HuH-7 (cell line): ENCODE data around the gene RFX6.

Source experiments
- DNase-seq: peaks from one replicate; pipeline ENCODE4 v3.0.0; 2011; ENCODE audit warnings: low spot score

Gene RFX6

DNA sequence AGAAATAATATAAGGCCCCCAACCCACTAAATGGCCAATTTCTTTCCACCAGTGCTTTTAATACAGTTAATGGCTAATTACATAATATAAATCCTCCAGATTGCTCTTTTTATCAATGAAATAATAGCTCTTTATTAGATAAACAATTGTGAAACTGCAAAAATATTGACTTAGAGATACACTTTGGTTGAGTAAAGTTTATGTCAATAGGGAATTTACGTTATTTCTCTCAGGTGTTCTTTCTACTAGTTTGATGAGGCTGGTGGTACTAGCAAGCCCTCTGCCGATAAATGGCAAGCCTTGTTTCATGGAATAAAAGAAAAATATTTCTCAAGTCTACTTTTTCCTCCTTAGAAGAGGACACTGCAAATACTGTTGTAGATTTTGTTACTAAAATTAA is 18.9 kb downstream of the RFX6 start:
- DNase-seq, result no peak

DNA sequence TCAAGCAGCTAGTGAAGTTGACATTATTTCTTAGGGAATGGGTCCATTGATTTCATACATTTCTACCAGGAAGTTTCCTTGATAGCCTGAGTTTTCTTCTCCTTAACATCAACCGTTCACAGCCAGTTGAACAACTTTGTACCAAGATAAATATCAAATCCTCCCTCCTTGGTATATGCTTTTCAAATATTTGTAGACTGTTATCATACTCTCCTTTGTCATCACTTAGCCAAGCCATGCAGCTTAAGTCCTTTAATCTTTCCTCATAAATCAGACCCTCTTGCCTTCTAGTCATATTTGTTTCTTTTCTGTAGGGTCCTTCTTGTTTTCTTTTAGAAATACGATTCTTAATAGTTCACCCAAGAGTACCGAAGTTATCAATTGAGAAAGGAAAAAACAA is 25.6 kb downstream of the RFX6 start:
- no peak for DNase-seq

- DNase-seq, result no peak
Measured at GRCh38 chr6:116922853-116923548, 46.0 kb downstream of the RFX6 start.

- DNase-seq, result peak; percentile 22
Measured at GRCh38 chr6:116924245-116924644, 47.2 kb downstream of the RFX6 start.

- DNase-seq, result peak; percentile 17
Measured at GRCh38 chr6:116925088-116925794, 48.2 kb downstream of the RFX6 start.

- no peak for DNase-seq
Measured at GRCh38 chr6:116928677-116929076, 51.6 kb downstream of the RFX6 start.

DNA sequence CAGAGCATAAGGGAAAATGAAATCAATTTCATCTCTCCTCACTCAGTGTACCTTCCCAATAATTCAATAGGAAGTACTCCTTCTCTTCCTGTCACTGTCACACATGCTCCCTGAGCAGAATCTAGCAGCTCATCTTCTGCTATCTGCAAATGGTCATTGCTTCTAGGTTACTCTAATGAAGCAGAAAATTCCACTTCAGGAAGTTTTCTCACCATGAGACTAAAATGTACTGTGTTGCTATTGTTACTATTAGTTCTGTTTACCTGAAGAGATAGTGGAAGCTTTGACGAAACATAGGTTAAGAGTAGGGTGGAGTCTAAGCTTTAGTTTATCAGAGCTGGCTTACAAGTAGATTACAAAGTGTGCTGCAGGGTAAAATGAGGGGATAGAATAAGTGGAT is 52.8 kb downstream of the RFX6 start:
- no peak for DNase-seq

- no peak for DNase-seq
Measured at GRCh38 chr6:116931456-116931855, 54.4 kb downstream of the RFX6 start.

DNA sequence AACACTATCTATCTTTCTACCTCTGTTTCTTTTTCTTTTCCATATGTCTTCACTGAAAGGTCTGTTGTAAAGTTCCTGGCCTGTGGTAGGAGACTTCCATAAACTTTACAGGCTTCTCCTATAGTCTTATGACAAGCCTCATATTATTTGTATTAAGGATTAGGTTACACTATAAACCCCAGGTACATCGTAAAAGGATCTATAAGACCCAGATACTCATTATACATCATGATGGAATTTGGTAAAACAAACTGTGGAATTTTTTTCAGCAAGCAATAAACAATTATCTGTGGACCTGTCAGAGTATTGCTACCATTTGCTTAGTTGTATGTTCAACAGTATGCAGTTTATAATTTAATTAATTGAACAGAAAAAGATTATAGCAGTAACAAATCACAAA is 55.5 kb downstream of the RFX6 start:
- no peak for DNase-seq

GRCh38 chr6:116933485-116933884 is 56.4 kb downstream of the RFX6 start:
- DNase-seq, result peak; percentile 34

DNA sequence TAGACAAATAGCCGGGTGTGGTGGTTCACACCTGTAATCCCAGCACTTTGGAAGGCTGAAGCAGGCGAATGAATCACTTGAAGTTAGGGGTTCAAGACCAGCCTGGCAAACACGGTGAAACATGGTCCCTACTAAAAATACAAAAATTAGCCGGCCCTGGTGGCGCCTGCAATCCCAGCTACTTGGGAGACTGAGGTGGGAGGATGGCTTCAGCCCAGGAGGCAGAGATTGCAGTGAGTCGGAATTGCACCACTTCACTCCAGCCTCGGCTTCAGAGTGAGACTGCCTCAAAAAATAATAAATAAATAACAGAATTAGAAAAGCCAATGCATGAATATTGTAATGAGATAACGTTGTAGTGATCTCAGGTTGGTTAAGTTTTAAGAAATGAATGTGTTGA is 61.3 kb downstream of the RFX6 start:
- DNase-seq, result no peak

DNA sequence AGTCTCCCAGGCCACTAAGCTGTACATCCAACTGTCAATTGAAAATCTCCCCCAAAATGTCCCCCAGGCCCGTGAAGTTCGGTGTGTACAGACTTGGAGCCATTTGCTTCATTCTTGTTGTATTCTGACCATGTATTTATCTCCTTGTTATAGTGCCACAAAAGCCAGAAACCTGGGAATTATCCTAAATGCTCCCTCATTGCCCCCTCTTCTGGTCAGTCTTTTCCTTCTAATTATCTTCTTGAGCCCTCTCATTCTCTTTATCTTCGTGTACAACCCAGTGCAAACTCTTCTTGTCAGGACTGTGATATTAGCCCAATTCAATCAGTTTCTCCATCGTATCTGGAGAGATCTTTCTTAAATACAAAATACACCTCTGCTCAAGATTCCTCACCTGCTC is 64.7 kb downstream of the RFX6 start:
- DNase-seq, result no peak

- DNase-seq, result no peak
Measured at GRCh38 chr6:116945809-116946208, 68.8 kb downstream of the RFX6 start.

DNA sequence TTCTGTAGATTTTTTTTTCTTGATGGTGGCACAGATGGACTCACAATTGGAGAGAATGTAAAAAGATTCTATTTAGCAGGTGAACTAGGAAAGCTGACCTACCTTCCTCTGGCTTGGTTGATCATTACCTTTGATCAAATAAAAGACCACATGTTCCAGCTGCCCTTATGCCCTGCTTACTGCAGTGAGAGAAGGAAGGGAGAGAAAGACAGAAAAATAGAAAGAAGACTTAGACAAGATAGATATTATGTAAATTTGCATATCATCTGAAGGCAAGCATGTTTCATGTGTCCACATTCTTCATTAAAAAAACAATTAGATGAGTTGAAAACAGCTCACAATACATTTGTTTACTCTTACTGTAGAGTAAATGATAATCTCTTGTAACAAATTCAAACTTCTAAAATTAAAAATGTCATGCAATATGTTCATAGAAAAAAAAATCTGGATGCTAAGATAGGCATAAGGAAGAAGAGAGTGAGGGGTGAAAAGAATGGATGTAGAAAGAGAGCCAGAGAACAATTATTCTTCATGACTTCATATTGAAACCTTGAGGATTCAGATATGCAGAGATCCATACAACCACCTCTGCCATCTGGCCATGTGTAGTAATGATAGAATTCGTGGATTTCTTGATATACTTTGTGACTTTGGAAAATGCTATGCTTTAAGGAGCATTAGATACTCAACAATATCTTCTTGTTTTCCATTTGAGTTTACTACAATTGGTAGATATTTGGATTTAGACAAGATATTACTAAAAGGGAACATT is 71.7 kb downstream of the RFX6 start:
- DNase-seq, result no peak

DNA sequence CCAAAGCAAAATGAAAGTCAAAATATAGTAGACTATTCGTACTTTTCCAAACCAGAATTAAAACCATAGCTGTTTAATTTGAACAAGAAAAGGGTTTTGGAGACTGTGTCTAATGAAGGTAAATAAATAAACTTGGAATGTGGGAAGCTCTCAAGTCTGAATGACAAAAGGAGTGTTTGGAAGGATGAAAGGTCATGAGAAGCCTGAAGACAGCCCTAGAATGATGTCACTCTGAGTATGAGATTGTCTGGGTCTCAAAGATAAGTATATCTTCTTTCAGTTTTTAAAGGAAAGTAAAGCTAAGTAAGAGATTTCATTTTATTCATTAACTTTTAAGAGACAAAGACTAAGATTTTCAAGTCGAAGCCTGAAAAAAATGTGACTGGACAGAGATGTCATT is 72.9 kb downstream of the RFX6 start:
- DNase-seq, result no peak

- DNase-seq, result no peak
Measured at GRCh38 chr6:116954335-116954734, 77.3 kb downstream of the RFX6 start.

DNA sequence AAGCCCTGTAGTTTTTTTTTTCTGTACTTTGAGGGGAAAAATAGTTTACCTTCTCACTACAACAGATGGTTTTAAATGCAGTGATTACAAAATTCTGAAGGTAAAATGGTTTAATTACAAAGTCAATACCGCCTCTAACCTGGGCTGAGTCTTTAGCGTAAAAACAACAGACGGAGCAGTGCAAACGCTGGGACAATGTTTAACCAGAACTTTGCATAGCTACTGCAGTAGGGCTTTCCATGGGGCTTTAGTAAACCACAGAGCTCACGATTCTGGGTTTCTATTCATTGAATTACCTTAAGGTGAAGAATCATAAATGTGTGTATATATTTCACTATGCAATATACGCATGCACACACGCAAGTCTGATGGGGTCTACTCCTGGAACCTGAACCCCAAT is 77.9 kb downstream of the RFX6 start:
- peak; percentile 29 for DNase-seq

DNA sequence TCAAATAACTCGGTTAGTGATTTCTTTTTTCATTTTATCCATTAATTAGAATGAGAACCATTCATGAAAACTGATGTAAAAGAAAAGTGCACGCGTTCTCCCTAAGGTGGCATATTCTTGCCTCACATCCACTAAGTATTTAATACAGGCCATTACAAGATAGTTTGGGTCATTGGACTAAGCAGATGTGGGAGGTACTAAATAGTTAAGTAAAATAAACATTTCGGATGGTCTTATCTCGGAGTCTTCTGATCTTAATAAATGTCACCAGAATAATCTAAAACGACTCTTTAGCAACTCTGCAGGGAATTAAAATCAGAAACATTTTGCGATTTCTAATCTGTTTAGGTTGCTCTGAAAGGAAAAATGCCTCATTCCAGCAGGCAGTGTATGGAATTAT is 78.7 kb downstream of the RFX6 start:
- DNase-seq, result no peak

- DNase-seq, result no peak
Measured at GRCh38 chr6:116963972-116964371, 86.9 kb downstream of the RFX6 start.

- no peak for DNase-seq
Measured at GRCh38 chr6:116966675-116967576, 89.9 kb downstream of the RFX6 start.

DNA sequence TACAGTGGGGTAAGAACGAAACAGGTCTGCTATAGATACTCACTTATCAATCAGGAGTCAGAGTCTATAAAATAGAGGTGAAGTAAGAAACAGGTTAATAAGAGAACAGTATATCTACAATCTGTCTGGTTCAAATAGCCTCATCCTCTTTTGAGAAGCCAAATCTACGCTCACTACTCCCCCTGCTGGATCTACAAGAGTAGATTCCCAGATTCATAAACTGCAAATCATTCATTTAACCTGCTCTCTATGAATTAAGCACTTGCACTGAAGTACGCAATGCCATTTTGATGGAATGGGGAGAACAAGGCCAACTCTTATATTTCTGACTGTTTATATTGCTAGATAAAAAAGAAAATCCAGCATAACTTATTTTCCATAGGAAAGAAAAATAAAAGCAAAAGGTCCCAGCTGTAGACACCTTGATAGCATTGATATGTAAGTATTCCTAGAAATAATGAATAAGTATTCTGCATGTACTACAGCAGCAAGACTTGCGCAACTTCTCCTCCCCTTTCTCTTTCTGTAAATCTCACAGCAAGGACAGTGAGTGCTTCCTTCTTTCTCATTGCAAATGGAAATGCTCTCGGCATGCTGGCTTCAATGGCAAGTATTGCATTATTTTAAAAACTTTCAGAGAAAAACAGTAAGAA is 92.3 kb downstream of the RFX6 start:
- DNase-seq, result peak; percentile 31

DNA sequence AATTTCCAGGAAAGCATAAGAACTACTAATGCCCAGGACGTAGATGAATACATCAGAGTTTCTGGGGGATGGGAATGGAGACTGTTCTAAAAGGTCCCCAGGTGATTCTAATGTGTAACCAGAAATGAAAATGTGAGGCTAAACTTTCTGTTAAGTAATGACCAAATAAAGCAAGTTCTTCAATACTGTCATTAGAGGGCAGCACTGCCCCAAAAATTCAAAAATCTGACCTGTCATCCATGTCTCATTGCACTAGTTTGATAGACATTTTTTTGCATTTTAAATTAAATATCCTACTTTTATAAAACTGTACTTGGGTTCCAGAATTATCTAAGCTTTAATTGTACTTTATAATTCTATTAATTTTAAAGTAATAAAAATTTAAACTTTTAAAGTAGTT is 94.9 kb downstream of the RFX6 start:
- DNase-seq, result peak; percentile 13
